Skin epidermis (tissue), 12 donors: Measurements from ENCODE around the gene OIP5.
"Not testable (repeated sequence)": the region's sequence is repeated elsewhere in the genome, so short reads cannot be mapped to it uniquely, and the experiment has no call there.

Experiments used
- H3K27ac ChIP-seq, 21 experiments: fragments of 200-600 bp; sonication (generic) in 11 of 21; one replicate each; pipeline ENCODE4 v1.5.0; 2020; ENCODE audit warnings: mild to moderate bottlenecking in 3 of 21, inconsistent platforms in 2 of 21, moderate library complexity in 2 of 21
- H3K4me3 ChIP-seq, 7 experiments: fragments of 200-600 bp; sonication (generic) in 2 of 7; one replicate each; pipeline ENCODE4 v1.5.0; 2020; ENCODE audit warnings: inconsistent platforms in 2 of 7, mild to moderate bottlenecking in 2 of 7, moderate library complexity in 1 of 7

OIP5 gene

GRCh38 chr15:41276831-41277230 lies 55.6 kb downstream of the OIP5 start:
- Histone ChIP-seq H3K4me3 (no peak overlapping the region), H3K27ac (no peak overlapping the region)

DNA sequence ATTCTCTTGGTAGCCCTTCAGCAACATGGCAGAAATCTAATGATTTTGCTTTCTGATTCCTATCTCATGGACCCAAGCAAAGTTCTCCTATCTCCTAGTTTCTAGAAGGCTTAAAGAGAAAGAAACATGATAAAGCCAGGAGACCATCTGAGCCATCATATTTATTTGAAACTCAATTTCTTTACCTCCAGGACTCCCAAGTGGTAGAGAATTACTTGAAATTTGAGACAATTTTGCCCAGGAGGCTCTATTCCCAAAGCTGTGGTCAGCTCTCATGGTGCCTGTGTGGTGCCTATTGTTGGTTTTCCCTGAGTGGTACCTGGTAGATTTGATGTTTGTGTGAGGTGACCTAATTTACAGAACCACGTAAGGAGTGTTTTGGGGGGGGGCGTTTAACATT lies 62.5 kb downstream of the OIP5 start:
- no peak overlapping the region for H3K27ac ChIP-seq
- no peak overlapping the region for H3K4me3 ChIP-seq

GRCh38 chr15:41263891-41264351 lies 68.5 kb downstream of the OIP5 start:
- peak overlapping the region in 2 of 21 experiments; percentile 41 to 57 for H3K27ac ChIP-seq
- no peak overlapping the region for H3K4me3 ChIP-seq

- Histone ChIP-seq H3K27ac (no peak overlapping the region), H3K4me3 (no peak overlapping the region)
Measured at GRCh38 chr15:41262571-41262970, 69.8 kb downstream of the OIP5 start.

GRCh38 chr15:41260924-41261323 lies 71.5 kb downstream of the OIP5 start:
- H3K4me3 ChIP-seq, H3K27ac ChIP-seq: not testable (repeated sequence)

DNA sequence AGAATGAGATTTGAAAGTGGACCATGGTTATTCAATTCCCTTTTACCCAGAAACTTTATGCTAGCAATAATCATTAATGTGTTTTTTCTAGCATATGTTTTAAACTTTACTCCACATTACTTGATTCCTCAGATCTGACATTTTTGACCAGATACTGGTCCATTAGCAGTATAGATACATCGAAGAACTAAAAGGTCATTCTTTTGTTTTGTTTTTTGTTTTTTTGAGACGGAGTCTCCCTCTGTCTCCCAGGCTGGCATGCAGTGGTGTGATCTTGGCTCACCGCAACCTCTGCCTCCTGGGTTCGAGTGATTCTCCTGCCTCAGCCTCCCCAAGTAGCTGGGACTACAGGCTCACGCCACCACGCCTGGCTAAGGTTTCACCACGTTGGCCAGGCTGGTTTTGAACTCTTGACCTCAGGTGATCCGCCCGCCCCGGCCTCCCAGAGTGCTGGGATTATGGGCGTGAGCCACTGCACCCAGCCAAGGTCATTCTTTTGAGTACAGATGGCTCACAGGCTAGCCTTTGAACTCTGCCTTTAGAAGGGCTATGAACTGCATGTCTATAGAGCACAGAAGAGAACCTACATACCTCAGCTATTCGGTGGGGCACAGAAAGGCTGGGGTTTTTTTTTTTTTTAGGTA lies 72.7 kb downstream of the OIP5 start:
- peak overlapping the region in 5 of 21 experiments; percentile 15 to 64 (median 54) for H3K27ac ChIP-seq

More for the DNA sequence above, 72.7 kb downstream of the OIP5 start:
- H3K4me3 ChIP-seq, result no peak overlapping the region
